HG03565 (cell line): Measurements from ENCODE around the gene MIOS.

Source experiments
- ATAC-seq: cut with Tn5 transposase; IDR thresholded peaks from one replicate; pipeline ENCODE4 v1.9.1; 2021; ENCODE audit warnings: mild to moderate bottlenecking, moderate library complexity; ENCODE audit not compliant: unreplicated experiment

Gene MIOS

GRCh38 chr7:7566651-7567611 is at the start of gene MIOS:
TSS of gene MIOS (plus strand) at chr7:7566884. CDS start at chr7:7572476, 5,592 bp downstream.
- ATAC-seq: peak; percentile 63

GRCh38 chr7:7517754-7518153 is 48.9 kb upstream of the MIOS start:
- ATAC-seq: no peak

GRCh38 chr7:7519056-7519455 is 47.6 kb upstream of the MIOS start:
- ATAC-seq: no peak

- ATAC-seq: no peak
Measured at GRCh38 chr7:7519528-7519927, 47.2 kb upstream of the MIOS start.

GRCh38 chr7:7521259-7521658 is 45.4 kb upstream of the MIOS start:
- no peak for ATAC-seq

GRCh38 chr7:7522421-7522820 is 44.3 kb upstream of the MIOS start:
- ATAC-seq: no peak

GRCh38 chr7:7524121-7524520 is 42.6 kb upstream of the MIOS start:
- no peak for ATAC-seq

- no peak for ATAC-seq
Measured at GRCh38 chr7:7526006-7526405, 40.7 kb upstream of the MIOS start.

GRCh38 chr7:7527047-7527446 is 39.6 kb upstream of the MIOS start:
- no peak for ATAC-seq

- ATAC-seq: no peak
Measured at GRCh38 chr7:7529328-7529727, 37.4 kb upstream of the MIOS start.

GRCh38 chr7:7533831-7534430 is 32.8 kb upstream of the MIOS start:
- ATAC-seq: no peak

- no peak for ATAC-seq
Measured at GRCh38 chr7:7535691-7536090, 31.0 kb upstream of the MIOS start, which contains the start of gene COL28A1. TSS of gene COL28A1 (minus strand) at chr7:7535873. CDS start at chr7:7532875, 2,998 bp downstream.

- ATAC-seq: no peak
Measured at GRCh38 chr7:7536396-7537019, 30.2 kb upstream of the MIOS start.

GRCh38 chr7:7537711-7538110 is 29.0 kb upstream of the MIOS start:
- ATAC-seq: no peak

GRCh38 chr7:7539152-7539551 is 27.5 kb upstream of the MIOS start:
- ATAC-seq: no peak

- ATAC-seq: no peak
Measured at GRCh38 chr7:7539711-7540110, 27.0 kb upstream of the MIOS start.

- no peak for ATAC-seq
Measured at GRCh38 chr7:7542251-7542835, 24.3 kb upstream of the MIOS start.

- no peak for ATAC-seq
Measured at GRCh38 chr7:7548407-7548806, 18.3 kb upstream of the MIOS start.

- no peak for ATAC-seq
Measured at GRCh38 chr7:7550663-7551062, 16.0 kb upstream of the MIOS start.

GRCh38 chr7:7552199-7552598 is 14.5 kb upstream of the MIOS start:
- ATAC-seq: no peak

GRCh38 chr7:7553386-7553785 is 13.3 kb upstream of the MIOS start:
- no peak for ATAC-seq
